ENCODE results near the gene PNMA6A.

PNMA6A gene

DNA sequence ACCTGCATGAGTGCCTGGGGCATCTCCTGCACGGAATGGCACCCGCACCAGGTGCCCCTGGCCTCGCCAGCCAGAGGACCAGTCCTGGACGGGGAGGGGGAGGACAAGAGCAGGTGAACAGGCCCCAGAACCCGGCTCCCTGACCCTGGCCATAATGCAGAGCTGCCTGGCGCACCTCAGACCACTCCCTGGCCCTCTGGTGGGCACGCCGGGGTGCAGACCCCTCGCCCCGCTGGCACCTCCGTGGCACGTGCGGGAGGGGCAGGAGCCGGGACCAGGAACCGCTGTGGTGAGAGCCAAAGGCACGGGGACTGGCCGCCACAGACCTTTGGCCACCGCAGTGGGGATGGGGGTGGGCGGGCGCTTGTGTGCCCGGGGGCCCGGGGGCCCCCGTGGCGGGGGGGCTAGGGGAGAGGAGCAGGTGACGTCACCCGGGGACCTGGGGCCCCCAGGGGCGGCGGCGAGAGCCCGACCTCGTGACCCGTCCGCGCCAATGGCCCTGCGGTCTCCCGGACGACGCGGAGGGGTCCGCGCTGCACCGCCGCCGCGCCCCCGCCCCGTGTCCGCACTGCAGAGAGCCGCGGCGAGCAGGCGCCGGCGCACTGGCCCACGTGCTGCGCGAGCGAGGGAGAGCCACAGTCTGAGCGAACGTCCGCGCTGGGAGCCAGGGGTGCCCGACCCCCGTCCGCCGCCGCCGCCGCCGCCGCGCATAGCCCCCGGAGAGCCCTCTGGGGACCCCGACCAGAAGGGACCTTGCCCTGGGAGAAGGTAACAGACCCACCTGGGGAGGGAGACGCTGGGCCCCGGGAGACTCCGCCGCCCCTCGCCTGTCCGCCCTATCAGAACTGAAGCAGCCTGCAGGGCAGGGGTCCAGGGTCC lies 16.1 kb upstream of the PNMA6A start, which contains the start of gene PNMA3 (continued):
- TF ChIP-seq, protein P1, sequence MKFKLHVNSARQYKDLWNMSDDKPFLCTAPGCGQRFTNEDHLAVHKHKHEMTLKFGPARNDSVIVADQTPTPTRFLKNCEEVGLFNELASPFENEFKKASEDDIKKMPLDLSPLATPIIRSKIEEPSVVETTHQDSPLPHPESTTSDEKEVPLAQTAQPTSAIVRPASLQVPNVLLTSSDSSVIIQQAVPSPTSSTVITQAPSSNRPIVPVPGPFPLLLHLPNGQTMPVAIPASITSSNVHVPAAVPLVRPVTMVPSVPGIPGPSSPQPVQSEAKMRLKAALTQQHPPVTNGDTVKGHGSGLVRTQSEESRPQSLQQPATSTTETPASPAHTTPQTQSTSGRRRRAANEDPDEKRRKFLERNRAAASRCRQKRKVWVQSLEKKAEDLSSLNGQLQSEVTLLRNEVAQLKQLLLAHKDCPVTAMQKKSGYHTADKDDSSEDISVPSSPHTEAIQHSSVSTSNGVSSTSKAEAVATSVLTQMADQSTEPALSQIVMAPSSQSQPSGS (tag by site-specific recombination; IDR thresholded peaks at IDR 0.05; ENCODE audit: low read depth): no peak
- no peak for TF ChIP-seq ZNF585B (tag by site-specific recombination; IDR thresholded peaks at IDR 0.05)

DNA sequence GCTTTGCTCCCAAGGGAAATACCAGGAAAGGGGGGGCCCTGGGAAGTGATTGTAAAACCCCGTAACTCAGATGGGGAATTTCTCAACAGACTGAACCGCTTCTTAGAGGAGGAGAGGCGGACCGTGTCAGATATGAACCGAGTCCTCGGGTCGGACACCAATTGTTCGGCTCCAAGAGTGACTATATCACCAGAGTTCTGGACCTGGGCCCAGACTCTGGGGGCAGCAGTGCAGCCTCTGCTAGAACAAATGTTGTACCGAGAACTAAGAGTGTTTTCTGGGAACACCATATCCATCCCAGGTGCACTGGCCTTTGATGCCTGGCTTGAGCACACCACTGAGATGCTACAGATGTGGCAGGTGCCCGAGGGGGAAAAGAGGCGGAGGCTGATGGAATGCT lies 15.0 kb upstream of the PNMA6A start:
- Histone ChIP-seq H3K27ac (ENCODE audit: extremely low read depth, low read depth, low read length) (no peak overlapping the region), H3K4me3 (ENCODE audit: low read depth, low read length) (no peak overlapping the region), H3K9me3 (ENCODE audit: control insufficient read depth, insufficient read depth, low read depth, low read length) (peaks cover 2% of the 10 kb centered on the region; the same call in 1 of the 2 replicates), H3K36me3 (ENCODE audit: control insufficient read depth in 2 of 2, insufficient read depth in 1 of 2, low read length in 2 of 2) (no peaks in the 10 kb centered on the region), H3K4me1 (ENCODE audit: control insufficient read depth, insufficient read depth, low read length) (no peaks in the 10 kb centered on the region)
- ChIA-PET POLR2A (no interaction called here), CTCF (no interaction called here)
- TF ChIP-seq GLI4 (tag by site-specific recombination; IDR thresholded peaks at IDR 0.05): no peak
- TF ChIP-seq ZNF302 (tag by site-specific recombination; IDR thresholded peaks at IDR 0.05; ENCODE audit: low read depth): no peak
- no peak for TF ChIP-seq ZNF391 (tag by site-specific recombination; IDR thresholded peaks at IDR 0.05; ENCODE audit: borderline replicate concordance, low read depth)
- TF ChIP-seq ZNF266 (tag by site-specific recombination; IDR thresholded peaks at IDR 0.05; ENCODE audit: low read depth): no peak
- no peak for TF ChIP-seq OSR2 (tag by site-specific recombination; IDR thresholded peaks at IDR 0.05)
- no peak for TF ChIP-seq HOXA7 (CRISPR knock-in tag; IDR thresholded peaks at IDR 0.05; ENCODE audit: borderline replicate concordance)
- no peak for TF ChIP-seq ZNF621 (tag by site-specific recombination; IDR thresholded peaks at IDR 0.05)
- no peak for TF ChIP-seq GLIS1 (tag by site-specific recombination; IDR thresholded peaks at IDR 0.05)
- no peak for TF ChIP-seq ZNF280D (tag by site-specific recombination; IDR thresholded peaks at IDR 0.05)
- TF ChIP-seq ZXDB (tag by site-specific recombination; IDR thresholded peaks at IDR 0.05): no peak
- TF ChIP-seq HOXC10 (CRISPR knock-in tag; IDR thresholded peaks at IDR 0.05): no peak

GRCh38 chrX:153059191-153060094 lies 12.8 kb upstream of the PNMA6A start:
- ChIA-PET CTCF (interaction anchor here (1.2 kb wide), 1 partner anchor 13 kb away, joined by 3 read pairs; no protein-coding TSS in a partner anchor), POLR2A (no interaction called here)
- Histone ChIP-seq H3K9me3 (ENCODE audit: control insufficient read depth, insufficient read depth, low read depth, low read length) (no peaks in the 10 kb centered on the region), H3K4me3 (ENCODE audit: low read depth, low read length) (no peak overlapping the region), H3K36me3 (ENCODE audit: control insufficient read depth in 2 of 2, insufficient read depth in 1 of 2, low read length in 2 of 2) (no peaks in the 10 kb centered on the region), H3K27ac (ENCODE audit: extremely low read depth, low read depth, low read length) (no peak overlapping the region), H3K4me1 (ENCODE audit: control insufficient read depth, insufficient read depth, low read length) (no peaks in the 10 kb centered on the region)
- TF ChIP-seq, protein P2, sequence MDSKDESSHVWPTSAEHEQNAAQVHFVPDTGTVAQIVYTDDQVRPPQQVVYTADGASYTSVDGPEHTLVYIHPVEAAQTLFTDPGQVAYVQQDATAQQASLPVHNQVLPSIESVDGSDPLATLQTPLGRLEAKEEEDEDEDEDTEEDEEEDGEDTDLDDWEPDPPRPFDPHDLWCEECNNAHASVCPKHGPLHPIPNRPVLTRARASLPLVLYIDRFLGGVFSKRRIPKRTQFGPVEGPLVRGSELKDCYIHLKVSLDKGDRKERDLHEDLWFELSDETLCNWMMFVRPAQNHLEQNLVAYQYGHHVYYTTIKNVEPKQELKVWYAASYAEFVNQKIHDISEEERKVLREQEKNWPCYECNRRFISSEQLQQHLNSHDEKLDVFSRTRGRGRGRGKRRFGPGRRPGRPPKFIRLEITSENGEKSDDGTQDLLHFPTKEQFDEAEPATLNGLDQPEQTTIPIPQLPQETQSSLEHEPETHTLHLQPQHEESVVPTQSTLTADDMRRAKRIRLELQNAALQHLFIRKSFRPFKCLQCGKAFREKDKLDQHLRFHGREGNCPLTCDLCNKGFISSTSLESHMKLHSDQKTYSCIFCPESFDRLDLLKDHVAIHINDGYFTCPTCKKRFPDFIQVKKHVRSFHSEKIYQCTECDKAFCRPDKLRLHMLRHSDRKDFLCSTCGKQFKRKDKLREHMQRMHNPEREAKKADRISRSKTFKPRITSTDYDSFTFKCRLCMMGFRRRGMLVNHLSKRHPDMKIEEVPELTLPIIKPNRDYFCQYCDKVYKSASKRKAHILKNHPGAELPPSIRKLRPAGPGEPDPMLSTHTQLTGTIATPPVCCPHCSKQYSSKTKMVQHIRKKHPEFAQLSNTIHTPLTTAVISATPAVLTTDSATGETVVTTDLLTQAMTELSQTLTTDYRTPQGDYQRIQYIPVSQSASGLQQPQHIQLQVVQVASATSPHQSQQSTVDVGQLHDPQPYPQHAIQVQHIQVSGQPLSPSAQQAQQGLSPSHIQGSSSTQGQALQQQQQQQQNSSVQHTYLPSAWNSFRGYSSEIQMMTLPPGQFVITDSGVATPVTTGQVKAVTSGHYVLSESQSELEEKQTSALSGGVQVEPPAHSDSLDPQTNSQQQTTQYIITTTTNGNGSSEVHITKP (tag by site-specific recombination; IDR thresholded peaks at IDR 0.05): no peak
- TF ChIP-seq ZNF514 (tag by site-specific recombination; IDR thresholded peaks at IDR 0.05) (no peak), ZNF777 (tag by site-specific recombination; IDR thresholded peaks at IDR 0.05; ENCODE audit: borderline replicate concordance) (no peak), ZNF658 (tag by site-specific recombination; IDR thresholded peaks at IDR 0.05) (no peak), YY1 (tag by site-specific recombination; IDR thresholded peaks at IDR 0.05) (no peak), PATZ1 (tag by site-specific recombination; IDR thresholded peaks at IDR 0.05) (no peak)
